ENCODE measurements around the gene BCR. TPM values are rescaled to one million over a fixed set of nuclear protein-coding genes. Genes with fewer than 3 reads are reported as not detected.

Gene BCR
- total RNA-seq, 1 experiment from 2014 or later, result 32.4 TPM

DNA sequence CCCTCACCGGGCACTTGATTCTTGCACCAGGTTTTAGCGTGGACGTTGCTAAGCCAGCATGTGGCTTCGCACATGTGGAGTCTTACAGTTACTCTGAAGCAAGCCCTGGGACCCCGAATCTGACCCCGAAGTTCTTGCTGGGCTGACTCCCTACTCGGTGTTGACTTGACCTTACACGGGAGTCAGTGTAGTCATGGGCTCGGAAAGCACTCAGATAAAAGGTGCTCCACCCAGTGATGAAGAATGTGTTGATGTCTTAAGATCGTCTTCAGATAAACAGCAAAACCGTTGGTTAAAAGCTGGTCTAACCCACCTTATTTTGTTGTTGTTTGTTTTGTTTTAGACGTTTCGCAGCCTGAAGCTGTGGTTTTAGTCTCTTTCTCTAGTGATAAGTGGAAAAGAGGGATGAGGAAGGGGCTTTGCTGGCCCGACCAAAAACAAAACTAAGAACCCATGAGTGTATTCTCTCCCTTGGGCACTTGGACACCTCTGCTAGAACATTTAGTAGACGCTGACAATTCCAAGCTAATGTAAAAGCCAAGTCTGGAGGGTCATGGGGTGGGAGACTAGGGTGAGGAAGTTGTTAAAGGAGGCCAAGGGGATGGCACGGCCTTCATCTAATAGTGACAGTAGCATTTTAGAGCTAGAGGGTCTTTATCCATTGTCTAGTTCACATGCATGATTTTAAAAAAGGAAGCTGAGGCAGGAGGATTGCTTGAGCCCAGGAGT, 69.9 kb downstream of the BCR start:
- DNase-seq (ENCODE audit: low spot score), result no peak
- in situ Hi-C loops (cut with HindIII; ENCODE audit: low sequenced_read_pairs), result no loop called here

DNA sequence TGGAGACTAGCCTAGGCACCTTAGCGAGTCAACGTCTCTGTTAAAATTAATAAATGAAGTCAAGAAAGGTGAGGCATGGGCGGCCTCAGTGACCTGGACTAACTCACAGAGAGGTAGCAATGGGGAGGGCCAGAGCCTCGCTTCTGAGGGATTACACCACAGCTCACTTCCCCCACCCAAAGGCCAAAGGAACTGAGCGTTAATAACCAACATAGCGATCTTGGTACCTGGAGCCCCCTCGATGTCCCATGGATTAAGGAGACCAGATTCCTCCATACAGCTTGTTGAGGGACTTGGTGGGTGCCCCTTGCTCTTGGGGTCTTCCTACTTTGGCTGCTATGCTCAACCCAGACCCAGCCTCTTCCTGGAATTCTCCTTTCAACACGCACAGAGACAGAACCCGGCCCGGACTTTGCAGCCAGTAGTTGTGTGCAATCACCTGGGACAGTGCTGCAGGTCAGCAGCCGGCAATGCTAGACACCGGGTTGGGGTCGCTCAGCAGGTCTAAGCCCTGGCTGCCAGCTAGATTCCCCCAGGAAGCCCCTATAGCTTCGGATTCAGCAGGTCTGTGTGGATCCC, 70.6 kb downstream of the BCR start:
- DNase-seq (ENCODE audit: low spot score), result no peak
- in situ Hi-C loops (cut with HindIII; ENCODE audit: low sequenced_read_pairs), result no loop called here

DNA sequence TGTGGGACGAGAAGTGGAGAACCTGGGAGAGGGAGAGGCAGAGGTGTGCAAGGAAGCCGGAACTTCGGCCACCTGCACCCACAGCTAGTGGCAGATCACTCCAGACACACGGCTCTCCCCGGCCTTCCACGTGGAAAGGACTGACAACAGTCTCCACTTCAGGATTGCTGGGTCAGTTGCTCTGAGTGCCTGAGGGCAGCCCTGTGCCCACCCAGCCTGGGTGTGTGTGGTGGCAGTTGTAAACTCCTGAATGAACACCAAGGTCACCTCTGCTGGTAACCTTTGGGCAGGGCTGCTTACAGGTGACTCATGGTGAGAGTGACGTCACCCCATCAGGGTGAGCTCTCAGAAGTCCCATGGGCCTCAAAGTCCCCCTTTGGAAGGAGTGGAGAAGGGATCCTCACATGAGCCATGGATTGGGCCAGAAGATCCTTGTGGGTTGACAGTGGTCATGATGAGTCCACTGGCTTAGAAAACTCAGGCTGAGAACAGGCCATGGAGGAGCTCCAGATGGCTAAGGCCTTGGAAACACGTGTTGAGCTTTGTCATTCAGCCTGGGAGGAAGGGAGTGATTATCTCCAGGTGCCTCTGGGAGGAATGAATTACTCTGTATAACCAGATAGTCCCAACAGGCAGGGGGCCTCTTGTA, 71.3 kb downstream of the BCR start:
- in situ Hi-C loops (cut with HindIII; ENCODE audit: low sequenced_read_pairs), result no loop called here
- peak; percentile 41 for DNase-seq (ENCODE audit: low spot score)

DNA sequence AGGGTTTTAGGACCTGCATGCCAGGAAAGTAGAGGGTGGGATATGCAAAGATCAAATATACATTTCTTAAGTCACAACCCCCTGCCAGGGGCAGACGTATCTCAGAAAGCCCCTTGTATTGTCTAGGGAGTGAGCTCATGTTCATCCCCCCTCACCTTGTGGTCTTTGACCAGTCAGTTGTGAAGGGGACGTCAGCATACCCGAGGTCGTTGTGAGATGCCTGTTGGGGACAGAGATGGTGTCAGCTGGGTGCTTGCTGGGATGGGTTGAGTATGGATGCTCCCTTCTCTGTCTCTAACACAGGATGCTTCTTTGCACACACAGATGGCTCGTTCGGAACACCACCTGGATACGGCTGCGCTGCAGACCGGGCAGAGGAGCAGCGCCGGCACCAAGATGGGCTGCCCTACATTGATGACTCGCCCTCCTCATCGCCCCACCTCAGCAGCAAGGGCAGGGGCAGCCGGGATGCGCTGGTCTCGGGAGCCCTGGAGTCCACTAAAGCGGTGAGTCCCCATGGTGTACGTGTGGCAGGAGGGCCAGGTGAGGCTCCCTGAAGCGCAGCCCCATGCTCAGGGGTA, 73.3 kb downstream of the BCR start:
- peak; percentile 68 for DNase-seq (ENCODE audit: low spot score)
- in situ Hi-C loops (cut with HindIII; ENCODE audit: low sequenced_read_pairs), result no loop called here

DNA sequence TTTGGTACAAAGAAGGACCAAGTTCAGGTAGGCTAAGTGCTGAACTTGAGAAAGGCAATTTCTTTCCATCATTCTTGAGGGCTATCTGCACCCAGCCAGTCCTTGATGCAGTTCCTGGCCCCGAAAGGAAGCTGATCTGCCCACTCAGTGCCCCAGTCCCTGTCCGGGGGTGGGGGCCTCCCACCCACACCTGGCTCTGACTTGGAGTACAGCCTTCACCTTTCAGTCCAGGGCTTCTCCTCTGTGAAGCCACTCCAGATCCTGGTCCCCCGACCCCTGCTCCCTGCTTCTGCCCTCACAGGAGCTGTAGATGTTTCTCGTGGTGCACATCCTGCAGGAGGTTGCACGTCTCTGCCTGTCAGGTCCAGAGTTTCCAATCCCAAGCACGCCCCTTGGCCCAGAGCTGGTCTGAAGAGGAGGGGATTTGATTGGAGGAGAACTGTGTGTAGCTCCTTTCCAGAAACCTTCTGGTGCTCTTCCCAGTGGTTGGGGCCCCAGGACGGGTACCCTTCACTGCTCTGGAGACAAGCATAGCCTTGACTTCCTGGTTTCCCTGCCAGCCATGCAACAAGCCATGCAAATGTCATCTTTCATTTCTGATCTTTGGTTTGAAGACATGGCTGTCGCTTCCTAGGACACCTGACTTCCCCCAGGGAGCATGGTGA, 75.3 kb downstream of the BCR start:
- in situ Hi-C loops (cut with HindIII; ENCODE audit: low sequenced_read_pairs), result no loop called here
- DNase-seq (ENCODE audit: low spot score), result no peak

DNA sequence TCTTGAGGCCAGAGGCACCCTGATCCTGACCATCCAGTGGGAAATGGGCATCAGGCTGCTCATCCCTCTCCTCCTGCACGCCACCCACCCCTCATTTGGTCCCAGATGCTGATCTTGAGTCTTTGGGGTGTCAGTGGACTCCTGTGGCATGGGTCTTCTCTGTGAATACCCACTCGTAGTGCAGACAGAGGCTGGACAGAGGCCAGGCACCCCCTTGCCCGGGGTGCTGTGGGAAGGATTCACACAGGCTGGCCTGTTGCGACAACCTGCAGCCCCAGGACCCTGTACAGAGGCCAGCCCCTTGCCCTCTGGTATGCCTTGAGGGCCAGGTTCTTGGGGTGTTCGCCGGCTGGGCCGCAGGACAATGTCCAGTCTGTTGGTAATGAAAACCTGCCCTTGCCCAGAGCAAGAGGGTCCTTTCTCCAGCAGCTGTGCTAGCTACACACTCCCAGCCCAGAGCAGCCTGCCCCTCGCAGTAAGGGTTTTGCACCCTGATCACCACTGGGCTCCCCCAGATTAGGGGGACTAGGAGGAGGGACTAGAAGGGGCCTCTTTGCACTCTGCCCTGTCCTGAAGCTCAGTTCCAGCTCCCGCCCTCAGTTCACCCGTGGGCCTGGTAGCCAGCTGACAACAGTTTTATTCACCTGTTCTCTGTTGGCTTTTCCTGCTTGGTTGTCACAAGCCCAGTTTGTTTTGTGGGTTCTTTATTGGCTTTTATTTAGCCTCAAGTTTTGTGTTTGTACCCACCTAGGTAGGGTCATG, 76.0 kb downstream of the BCR start:
- in situ Hi-C loops (cut with HindIII; ENCODE audit: low sequenced_read_pairs), result no loop called here
- no peak for DNase-seq (ENCODE audit: low spot score)

DNA sequence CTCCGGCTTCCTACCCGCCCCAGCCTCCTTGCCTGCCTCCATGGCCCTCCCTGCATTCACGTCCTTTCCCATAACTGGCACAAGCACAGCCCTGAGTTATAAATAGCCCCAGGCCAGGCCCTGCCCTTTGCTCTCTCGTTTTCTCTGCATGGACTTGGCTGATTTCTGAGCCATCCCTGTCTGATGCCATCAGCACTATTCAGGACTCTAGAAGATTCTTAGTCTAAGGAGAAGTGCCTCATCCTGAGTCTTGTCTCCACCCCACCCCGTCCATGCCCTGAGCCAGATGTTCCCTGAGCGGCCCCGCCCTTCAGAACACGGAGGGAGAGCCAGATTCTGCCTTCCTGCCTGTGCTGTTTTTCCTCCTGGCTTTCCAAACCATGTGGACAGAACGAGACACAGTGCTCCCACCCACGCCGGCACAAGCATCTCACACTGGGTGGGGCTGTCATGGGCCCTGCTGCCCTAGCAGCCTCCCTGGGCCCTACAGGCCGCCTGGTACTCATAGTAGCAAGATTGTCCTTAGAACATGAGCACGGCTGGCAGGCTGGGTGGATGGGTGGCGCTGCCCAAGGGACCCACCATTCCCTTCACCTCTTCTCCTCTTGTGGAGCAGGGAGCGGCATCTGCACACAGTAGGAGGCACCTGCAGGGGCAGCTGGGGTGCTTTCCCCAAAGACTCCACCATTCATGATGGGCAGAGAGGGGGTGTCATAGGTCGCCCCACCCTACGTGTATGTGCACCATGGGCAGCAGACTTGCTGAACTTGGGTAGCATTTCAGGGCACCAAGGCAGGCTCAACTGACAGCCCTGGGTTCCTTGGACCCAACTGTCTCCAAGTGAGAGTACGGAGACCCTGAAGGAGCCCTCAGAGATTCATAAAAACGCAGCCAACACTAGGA, 76.9 kb downstream of the BCR start:
- DNase-seq (ENCODE audit: low spot score), result no peak
- in situ Hi-C loops (cut with HindIII; ENCODE audit: low sequenced_read_pairs), result no loop called here

DNA sequence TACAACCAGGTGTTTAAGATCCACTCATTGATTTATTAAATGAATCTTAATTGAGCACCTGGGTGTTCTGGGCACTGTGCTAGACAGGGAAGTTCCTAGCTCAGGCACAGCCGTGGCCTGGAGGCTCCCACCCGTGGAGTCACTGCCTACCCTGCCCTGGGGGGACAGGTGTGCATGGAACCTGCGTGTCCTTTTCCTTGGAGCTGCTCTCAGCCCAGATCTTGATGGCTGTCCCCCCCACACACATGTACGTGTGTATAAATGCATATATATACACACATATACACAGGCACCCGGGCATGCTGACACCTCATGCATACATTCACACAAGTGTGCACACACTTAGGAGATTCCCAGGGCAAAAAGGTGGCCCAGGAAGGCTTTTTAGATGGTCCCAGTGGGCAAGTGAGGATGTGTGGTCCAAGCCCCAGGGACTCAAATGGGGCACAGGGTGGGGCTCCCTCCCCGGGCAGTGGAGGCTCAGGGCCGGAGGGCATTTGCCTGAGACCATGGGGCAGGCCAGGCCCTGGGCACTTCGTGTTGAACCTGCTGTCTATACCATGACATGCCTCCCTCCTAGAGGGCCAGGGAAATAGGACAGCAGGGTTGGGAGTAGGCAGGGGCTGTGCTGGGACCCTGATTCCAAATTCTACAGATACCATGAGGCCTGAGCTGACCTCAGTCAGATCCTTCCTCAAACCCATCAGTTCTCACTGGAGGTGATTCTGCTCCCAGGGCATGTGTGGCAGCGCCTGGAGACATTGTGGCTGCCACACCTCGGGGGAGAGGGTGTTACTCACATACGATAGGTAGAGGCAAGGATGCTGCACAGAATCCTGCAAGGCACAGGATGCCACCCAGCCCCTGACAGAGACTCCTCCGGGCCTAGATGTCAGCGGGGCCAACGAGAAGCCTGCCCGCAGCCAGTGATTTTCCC, 77.8 kb downstream of the BCR start:
- in situ Hi-C loops (cut with HindIII; ENCODE audit: low sequenced_read_pairs), result no loop called here
- no peak for DNase-seq (ENCODE audit: low spot score)

DNA sequence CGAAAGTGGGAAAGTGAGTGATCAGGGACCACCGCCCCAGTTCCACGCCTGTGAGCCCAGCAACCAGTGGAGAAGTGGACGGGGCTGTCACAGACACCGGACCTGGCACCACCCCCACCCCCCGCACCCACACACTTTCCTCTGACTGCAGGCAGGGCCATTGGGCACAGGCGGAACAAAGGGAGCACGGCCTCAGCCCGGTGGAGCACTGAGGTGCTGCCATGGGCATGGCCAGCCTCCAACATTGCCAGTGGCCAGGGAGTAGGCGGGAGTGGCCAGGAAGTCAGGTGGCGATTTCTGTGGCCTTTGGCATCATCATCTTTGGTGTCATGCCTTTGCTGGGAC, 78.5 kb downstream of the BCR start:
- DNase-seq (ENCODE audit: low spot score), result no peak

DNA sequence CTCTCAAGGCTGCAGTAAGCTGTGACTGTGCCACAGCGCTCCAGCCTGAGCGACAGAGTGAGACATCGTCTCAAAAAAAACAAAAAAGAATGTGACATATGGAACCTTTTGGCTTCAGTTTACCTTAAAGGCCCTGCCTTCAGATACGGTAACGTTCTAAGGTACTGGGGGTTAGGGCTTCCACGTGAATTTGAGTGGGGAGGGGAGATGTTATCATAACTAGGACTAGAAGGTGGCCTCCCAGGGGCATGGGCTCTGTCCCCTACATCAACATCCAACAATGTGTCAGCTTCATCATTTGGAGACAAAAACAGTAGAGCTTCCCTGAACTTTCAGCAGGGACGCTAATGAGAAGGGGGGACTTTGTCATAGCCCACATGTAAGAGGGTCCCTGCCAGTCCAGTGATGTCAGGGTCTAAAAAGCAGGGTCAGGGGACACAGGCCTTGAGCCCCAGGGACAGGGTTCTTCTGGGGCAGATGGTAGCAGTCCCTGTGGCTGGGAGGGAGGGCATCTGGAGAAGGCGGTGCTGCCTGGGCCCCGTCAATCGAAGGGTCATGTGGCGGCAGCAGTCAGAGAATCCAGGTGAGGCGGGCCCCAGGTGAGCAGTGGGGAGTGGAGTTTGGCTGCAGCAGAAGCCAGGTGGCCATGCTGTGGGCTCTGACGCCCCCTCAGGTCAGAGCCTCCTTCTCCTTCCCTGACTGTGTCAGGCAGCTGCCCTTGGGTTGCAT, 79.8 kb downstream of the BCR start:
- no peak for DNase-seq (ENCODE audit: low spot score)
- in situ Hi-C loops (cut with HindIII; ENCODE audit: low sequenced_read_pairs), result no loop called here

More for the DNA sequence above, 78.5 kb downstream of the BCR start:
- in situ Hi-C loops (cut with HindIII; ENCODE audit: low sequenced_read_pairs), result no loop called here

DNA sequence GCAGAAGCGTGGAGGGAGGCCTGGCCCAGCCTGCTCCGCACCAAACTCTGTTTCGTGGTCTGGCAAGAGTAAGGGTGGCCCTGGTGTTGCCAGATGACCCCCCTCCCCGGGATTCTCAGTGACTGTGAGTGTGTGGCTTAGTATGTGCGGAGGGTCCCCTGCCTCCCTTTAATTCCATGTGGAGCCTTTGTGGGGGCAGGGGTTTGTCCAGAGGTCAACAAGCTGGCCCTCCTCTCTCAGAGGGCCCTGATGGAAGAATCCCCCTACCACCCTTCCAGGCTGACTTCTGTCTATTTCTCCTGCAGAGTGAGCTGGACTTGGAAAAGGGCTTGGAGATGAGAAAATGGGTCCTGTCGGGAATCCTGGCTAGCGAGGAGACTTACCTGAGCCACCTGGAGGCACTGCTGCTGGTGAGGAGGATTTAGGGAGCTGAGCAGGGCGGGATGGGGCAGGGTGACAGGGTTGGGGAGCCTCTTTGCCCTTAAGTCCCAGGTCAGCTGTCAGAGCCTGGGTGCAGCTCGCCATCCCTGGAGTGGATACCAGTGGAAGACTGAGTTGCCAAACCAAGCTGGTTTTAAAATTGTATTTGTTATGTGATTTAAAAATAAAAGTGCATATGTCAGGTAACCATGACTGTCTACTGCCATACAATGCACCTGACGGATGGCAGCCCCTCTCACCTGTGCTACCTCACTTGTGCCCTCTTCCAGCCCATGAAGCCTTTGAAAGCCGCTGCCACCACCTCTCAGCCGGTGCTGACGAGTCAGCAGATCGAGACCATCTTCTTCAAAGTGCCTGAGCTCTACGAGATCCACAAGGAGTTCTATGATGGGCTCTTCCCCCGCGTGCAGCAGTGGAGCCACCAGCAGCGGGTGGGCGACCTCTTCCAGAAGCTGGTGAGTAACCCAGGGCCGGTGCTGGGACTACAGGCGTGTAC, 80.6 kb downstream of the BCR start:
- no peak for DNase-seq (ENCODE audit: low spot score)
- in situ Hi-C loops (cut with HindIII; ENCODE audit: low sequenced_read_pairs), result no loop called here

DNA sequence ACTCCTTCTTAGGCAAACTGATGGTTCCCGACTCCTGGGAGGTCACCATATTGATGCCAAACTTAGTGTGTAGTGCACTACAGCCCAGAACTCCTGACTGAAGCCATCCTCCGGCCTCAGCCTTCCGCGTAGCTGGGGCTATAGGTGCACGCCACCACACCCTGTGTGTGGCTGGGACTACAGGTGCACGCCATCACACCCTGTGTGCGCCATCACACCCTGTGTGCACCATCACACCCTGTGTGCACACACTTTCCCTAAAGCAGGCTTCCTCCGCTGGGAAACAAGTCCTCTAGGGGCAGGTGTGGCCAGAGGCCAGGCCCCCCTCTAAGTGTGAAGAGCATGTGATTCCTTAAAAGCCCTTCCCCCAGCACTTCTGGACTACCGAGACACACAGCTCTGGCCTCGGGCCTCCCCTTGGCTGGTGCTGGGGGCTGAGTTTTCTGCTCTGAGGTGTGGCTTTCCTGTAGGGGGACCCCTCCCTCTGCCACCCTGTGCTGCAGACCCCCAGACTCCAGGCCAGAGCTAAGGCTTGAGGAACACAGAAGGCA, 81.7 kb downstream of the BCR start:
- in situ Hi-C loops (cut with HindIII; ENCODE audit: low sequenced_read_pairs), result no loop called here
- DNase-seq (ENCODE audit: low spot score), result no peak

DNA sequence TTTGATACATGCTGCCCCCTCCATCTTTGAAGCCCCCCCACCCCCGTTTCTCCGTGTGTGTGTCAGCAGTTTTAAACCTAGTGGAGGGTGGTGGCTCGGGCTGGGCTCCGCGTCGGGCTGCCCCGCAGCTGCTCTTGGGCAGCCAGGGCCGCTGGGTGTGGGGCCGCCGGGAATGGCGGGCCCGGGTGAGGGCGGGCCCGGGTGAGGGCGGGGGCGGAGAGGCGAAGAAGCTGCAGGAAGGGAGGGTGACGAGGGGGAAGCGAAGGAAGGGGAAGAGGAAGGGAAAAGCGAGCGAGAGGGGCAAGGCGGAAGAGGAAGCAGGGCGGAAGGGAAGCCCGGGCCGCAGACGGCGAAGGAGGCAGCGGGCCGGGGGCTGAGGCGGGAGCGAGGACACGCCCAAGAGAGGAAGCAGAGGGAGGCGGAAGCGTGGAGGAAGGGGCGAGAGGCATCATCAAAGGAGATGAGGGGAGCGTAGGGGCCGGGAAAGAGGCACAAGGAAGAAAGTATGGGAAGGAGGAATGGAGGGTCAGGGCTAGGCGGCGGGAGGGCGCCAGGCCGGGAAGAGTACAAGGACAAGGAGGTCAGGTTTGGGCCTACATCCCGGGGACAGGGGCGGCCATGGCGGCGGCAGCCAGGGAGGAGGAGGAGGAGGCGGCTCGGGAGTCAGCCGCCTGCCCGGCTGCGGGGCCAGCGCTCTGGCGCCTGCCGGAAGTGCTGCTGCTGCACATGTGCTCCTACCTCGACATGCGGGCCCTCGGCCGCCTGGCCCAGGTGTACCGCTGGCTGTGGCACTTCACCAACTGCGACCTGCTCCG, 82.4 kb downstream of the BCR start:
- in situ Hi-C loops (cut with HindIII; ENCODE audit: low sequenced_read_pairs), result no loop called here
- DNase-seq (ENCODE audit: low spot score), result no peak

DNA sequence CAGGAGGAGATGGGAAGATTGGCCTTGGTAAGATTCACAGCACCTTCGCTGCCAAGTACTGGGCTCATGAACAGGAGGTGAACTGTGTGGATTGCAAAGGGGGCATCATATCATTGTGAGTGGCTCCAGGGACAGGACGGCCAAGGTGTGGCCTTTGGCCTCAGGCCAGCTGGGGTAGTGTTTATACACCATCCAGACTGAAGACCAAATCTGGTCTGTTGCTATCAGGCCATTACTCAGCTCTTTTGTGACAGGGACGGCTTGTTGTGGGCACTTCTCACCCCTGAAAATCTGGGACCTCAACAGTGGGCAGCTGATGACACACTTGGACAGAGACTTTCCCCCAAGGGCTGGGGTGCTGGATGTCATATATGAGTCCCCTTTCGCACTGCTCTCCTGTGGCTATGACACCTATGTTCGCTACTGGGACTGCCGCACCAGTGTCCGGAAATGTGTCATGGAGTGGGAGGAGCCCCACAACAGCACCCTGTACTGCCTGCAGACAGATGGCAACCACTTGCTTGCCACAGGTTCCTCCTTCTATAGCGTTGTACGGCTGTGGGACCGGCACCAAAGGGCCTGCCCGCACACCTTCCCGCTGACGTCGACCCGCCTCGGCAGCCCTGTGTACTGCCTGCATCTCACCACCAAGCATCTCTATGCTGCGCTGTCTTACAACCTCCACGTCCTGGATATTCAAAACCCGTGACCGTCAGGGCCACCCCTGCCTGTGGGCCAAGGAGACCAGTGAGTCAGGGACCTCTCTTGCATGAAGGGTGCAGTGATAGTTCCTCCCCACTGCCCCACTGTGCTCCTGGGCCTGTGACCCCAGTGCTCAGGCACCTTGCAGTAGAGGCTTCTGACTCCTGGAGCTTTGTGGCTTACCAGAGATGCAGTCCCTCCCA, 83.6 kb downstream of the BCR start:
- in situ Hi-C loops (cut with HindIII; ENCODE audit: low sequenced_read_pairs), result no loop called here
- no peak for DNase-seq (ENCODE audit: low spot score)

Measured in G401 (cell line).